Vagina (tissue), 2 donors: ENCODE results near the gene TEX264.

ENCODE experiments used
- POLR2AphosphoS5 ChIP-seq, 2 donors: sonication (generic); formaldehyde crosslinking; IDR thresholded peaks; one replicate each; pipeline ENCODE4 v1.9.0; 2017; ENCODE audit warnings: antibody characterized with exemption in 2 of 2, mild to moderate bottlenecking in 2 of 2, low read depth in 1 of 2; ENCODE audit not compliant: insufficient read depth in 1 of 2
- TF ChIP-seq, protein P1 (sequence below), 3 experiments: fragments of 450-650 bp in 2 of 3; fragments of 200-600 bp in 1 of 3; sonication (generic) in 1 of 3; IDR thresholded peaks; one replicate each; pipeline ENCODE4 v1.5.1; 2017 to 2019; ENCODE audit warnings: antibody characterized with exemption in 3 of 3, mild to moderate bottlenecking in 2 of 3, moderate library complexity in 2 of 3

DNA sequence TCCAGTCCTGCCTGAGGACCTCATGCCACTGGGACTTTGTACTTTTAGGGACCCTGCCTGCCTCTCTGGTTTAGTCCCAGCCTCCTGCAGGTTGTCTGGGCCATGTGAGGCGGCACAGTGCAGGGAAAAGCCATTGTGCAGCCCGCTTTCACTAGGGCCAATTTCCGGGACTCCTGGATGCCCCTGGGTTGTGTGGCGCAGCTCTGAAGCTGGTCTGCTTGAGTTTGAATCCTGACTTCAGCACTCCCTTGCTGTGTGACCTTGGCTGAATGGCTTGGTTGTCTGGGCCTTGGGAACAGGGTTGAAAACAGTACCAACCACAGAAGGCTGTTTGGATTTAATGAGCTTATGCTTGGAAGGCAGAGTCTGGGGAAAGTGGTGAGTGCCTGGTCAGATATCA is 8.3 kb downstream of the TEX264 start:
- TF ChIP-seq, protein P1, sequence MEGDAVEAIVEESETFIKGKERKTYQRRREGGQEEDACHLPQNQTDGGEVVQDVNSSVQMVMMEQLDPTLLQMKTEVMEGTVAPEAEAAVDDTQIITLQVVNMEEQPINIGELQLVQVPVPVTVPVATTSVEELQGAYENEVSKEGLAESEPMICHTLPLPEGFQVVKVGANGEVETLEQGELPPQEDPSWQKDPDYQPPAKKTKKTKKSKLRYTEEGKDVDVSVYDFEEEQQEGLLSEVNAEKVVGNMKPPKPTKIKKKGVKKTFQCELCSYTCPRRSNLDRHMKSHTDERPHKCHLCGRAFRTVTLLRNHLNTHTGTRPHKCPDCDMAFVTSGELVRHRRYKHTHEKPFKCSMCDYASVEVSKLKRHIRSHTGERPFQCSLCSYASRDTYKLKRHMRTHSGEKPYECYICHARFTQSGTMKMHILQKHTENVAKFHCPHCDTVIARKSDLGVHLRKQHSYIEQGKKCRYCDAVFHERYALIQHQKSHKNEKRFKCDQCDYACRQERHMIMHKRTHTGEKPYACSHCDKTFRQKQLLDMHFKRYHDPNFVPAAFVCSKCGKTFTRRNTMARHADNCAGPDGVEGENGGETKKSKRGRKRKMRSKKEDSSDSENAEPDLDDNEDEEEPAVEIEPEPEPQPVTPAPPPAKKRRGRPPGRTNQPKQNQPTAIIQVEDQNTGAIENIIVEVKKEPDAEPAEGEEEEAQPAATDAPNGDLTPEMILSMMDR (IDR thresholded peaks at IDR 0.05): no peak
- TF ChIP-seq POLR2AphosphoS5 (IDR thresholded peaks at IDR 0.05; ENCODE audit: insufficient read depth in 1 of 2, low read depth in 1 of 2): no peak
